Fibroblast of lung (primary cell): ENCODE data around the gene DUSP7. TPM values are rescaled to one million over a fixed set of nuclear protein-coding genes. Genes with fewer than 3 reads are reported as not detected.

Source experiments
- DNase-seq, 2 donors: peaks; one replicate each; pipeline versions ENCODE4 v3.0.0 to v3.0.0-alpha.2; 2010; ENCODE audit warnings: low read depth in 2 of 2
- H2AFZ ChIP-seq: 2 replicates; pipeline ENCODE4 v1.5.1; 2012; ENCODE audit warnings: low read length, control low read depth, inconsistent platforms
- H3K27ac ChIP-seq: 2 replicates; pipeline ENCODE4 v1.5.1; 2011; ENCODE audit warnings: low read length, control low read depth; ENCODE audit not compliant: insufficient read depth
- H3K27me3 ChIP-seq: 2 replicates; pipeline ENCODE4 v1.5.1; 2011; ENCODE audit warnings: mild to moderate bottlenecking, low read length; ENCODE audit not compliant: control insufficient read depth, insufficient read depth
- H3K36me3 ChIP-seq: 2 replicates; pipeline ENCODE4 v1.5.1; 2011; ENCODE audit warnings: low read length; ENCODE audit not compliant: control insufficient read depth, insufficient read depth
- H3K4me1 ChIP-seq: 2 replicates; pipeline ENCODE4 v1.5.1; 2011; ENCODE audit warnings: low read length; ENCODE audit not compliant: control insufficient read depth, insufficient read depth; ENCODE audit errors: extremely low read depth
- H3K4me2 ChIP-seq: 2 replicates; pipeline ENCODE4 v1.5.1; 2011; ENCODE audit warnings: low read length, control low read depth; ENCODE audit not compliant: insufficient read depth; ENCODE audit errors: extremely low read depth
- H3K4me3 ChIP-seq, 4 experiments: fragments of 200-600 bp in 1 of 4; sonication (generic) in 1 of 4; replicated peaks in 1 of 4; 2 replicates each; pipeline ENCODE4 v1.5.1; 2011 to 2016; ENCODE audit warnings: low read length in 4 of 4, low read depth in 3 of 4, mild to moderate bottlenecking in 3 of 4, control low read depth in 2 of 4, inconsistent platforms in 1 of 4, mixed read lengths in 1 of 4; ENCODE audit not compliant: insufficient read depth in 1 of 4; ENCODE audit errors: control extremely low read depth in 1 of 4
- H3K79me2 ChIP-seq: 2 replicates; pipeline ENCODE4 v1.5.1; 2012; ENCODE audit warnings: mild to moderate bottlenecking, low read length, inconsistent platforms; ENCODE audit not compliant: control insufficient read depth, insufficient read depth
- H3K9ac ChIP-seq: 2 replicates; pipeline ENCODE4 v1.5.1; 2011; ENCODE audit warnings: mild to moderate bottlenecking, low read length, control low read depth; ENCODE audit not compliant: insufficient read depth
- H3K9me3 ChIP-seq: 2 replicates; pipeline ENCODE4 v1.5.1; 2012; ENCODE audit warnings: low read depth, low read length; ENCODE audit not compliant: control insufficient read depth, insufficient read depth
- H4K20me1 ChIP-seq: 2 replicates; pipeline ENCODE4 v1.5.1; 2011; ENCODE audit warnings: low read length; ENCODE audit not compliant: control insufficient read depth, insufficient read depth; ENCODE audit errors: extremely low read depth
- CTCF ChIP-seq, 2 donors: IDR thresholded peaks in 1 of 2; conservative IDR thresholded peaks in 1 of 2; 1 replicate in 1 of 2; 2 replicates in 1 of 2; pipeline ENCODE4 v1.5.1; 2011 to 2012; ENCODE audit warnings: low read length in 2 of 2, control low read depth in 1 of 2, inconsistent platforms in 1 of 2, low read depth in 1 of 2, mild to moderate bottlenecking in 1 of 2
- EZH2 ChIP-seq: IDR thresholded peaks from 2 replicates; pipeline ENCODE4 v1.5.1; 2012; ENCODE audit warnings: low read length, control low read depth, mild to moderate bottlenecking; ENCODE audit errors: missing control alignments
- polyA plus RNA-seq, 2 donors: library from polyadenylated mRNA; depleted of rRNA in 1 of 2; stranded (reverse) in 1 of 2; unstranded in 1 of 2; fragments of >200 nt; gene quantifications; 2 replicates each; pipeline ENCODE4 v1.2.1, GENCODE V29; 2011 to 2012; ENCODE audit warnings: missing spikeins in 1 of 2
- total RNA-seq: library from RNA; depleted of rRNA; stranded (reverse); fragments of >200 nt; gene quantifications from 2 replicates; pipeline ENCODE4 v1.2.1, GENCODE V29; 2014

DUSP7 gene
- total and polyA plus RNA-seq, 2 donors (not counting 1 experiment from before 2014, with no cell fraction given): 5.6 to 26.5 TPM

DNA sequence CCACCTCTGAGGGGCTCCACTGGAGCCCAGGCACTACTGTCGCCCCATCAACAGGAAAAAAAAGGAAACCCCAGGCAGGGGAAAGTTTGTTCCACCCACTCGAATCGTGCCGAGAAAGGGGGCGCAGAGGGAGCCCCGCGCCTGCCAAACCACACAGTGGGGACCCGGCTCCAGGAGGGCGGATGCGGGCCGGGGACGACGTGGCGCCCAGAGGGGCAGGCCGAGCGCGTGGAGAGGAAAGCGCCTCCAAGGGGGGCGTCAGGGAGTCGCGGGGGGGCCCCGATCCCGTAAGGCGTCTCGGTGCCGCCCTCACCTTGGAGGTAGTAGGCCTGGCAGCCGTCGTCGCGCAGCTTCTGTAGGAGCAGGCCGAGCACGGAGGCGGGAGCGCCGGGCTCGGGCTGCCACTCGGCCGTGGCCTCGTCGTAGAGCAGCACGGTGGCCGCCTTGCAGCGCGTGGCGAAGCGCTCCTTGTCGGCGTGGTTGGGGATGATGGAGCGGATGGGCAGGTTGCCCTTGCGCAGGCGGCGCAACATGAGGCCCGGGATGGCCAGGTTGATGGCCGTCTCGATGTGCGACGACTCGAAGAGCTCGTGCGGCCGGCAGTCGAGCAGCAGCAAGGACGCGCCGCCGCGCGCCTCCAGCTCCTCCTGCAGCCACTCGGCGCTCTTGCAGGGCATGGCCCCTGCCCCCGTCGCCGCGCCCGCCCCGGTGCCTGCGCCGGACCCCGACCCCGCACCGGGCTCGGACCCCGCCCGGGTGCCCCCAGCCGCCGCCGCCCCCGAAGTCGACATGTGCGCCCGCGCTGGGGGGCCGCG lies 627 bp downstream of the DUSP7 start:
- Histone ChIP-seq H2AFZ (peak overlapping the region; percentile 29), H3K9me3 (no peaks in the 10 kb centered on the region), H3K4me2 (peak overlapping the region; percentile 99), H3K79me2 (peaks cover 45% of the 10 kb centered on the region), H3K36me3 (peaks cover 18% of the 10 kb centered on the region), H3K4me1 (peaks cover 32% of the 10 kb centered on the region), H4K20me1 (no peaks in the 10 kb centered on the region), H3K27me3 (no peaks in the 10 kb centered on the region), H3K9ac (peak overlapping the region; percentile 70), H3K4me3 (peak overlapping the region; percentile 55 to 97 (median 80)), H3K27ac (peak overlapping the region; percentile 67)
- DNase-seq: peak; percentile 54 to 57
- peak; percentile 5 to 17 for TF ChIP-seq CTCF (conservative IDR thresholded peaks at IDR 0.05 in 1 of 2, IDR thresholded peaks at IDR 0.05 in 1 of 2; ENCODE audit: low read depth in 1 of 2, low read length in 2 of 2)
- TF ChIP-seq EZH2: no peak

GRCh38 chr3:52054661-52055511 lies 1.5 kb downstream of the DUSP7 start:
- no peaks in the 10 kb centered on the region for H3K27me3 ChIP-seq
- peaks cover 25% of the 10 kb centered on the region for H3K36me3 ChIP-seq
- H3K4me3 ChIP-seq: peak overlapping the region; percentile 55 to 97 (median 80)
- no peak for DNase-seq
- H3K79me2 ChIP-seq: peaks cover 48% of the 10 kb centered on the region
- TF ChIP-seq CTCF (conservative IDR thresholded peaks at IDR 0.05 in 1 of 2, IDR thresholded peaks at IDR 0.05 in 1 of 2; ENCODE audit: low read depth in 1 of 2, low read length in 2 of 2): peak; percentile 26 to 39
- no peak for TF ChIP-seq EZH2
- H4K20me1 ChIP-seq: no peaks in the 10 kb centered on the region
- H3K27ac ChIP-seq: peak overlapping the region; percentile 67
- peak overlapping the region; percentile 99 for H3K4me2 ChIP-seq
- no peaks in the 10 kb centered on the region for H3K9me3 ChIP-seq
- H2AFZ ChIP-seq: no peak overlapping the region
- peaks cover 32% of the 10 kb centered on the region for H3K4me1 ChIP-seq
- peak overlapping the region; percentile 70 for H3K9ac ChIP-seq
